Measurements from ENCODE around the gene PSMG4.

The PSMG4 gene

DNA sequence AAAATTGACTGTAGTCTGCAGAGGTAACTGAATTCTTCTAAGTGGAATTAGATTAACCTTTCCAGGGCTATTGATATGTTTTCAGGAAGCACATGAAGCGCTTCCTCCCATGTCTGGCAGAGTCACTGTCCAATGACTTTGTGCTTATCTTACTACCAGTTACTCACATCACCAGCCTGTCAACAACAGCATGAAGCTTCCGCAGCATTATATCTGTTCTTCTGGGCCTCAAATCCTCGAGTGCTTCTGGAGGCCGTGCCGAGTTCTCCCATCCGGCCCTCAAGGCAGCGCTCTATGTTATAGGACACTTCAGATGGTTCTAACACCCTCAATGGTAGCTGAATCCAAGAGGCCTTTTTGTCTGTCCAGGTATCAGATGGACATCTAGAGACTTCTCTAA lies 33.2 kb downstream of the PSMG4 start:
- no peak for DNase-seq

DNA sequence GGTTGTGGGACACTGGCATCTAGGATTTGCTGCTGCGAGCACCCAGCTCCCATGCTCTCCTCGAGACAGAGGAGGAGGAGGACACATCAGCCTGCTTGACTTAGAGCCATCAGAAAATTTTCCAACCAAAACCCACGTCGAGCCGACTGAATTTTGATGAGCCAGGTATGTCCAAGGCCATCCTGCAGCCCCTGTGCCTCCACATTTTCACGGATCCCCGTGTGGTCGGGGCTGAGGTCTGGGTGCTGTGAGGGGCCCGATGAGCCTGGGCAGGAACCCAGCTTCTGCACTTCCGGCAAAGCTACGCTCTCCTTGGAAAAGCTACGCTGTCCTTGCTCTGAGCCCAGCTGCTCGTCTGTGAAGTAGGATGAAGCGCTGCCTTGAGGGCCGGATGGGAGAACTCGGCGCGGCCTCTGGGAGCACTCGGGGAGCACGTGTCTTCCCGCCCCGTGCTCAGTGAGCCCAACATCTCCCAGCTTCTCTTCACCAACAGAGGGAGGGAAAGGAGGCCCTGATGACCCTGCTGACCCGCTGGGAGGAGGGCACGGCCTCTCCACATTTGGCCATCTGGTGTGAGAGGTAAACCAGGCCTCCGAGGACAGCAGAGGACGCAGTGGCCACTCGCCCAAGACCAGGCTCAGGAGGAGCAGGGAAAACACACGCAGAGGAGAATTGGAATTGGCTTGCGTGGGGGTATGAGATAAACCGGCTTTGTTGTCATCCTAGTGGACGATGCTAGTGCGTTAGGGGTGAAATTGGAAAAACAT lies 33.9 kb downstream of the PSMG4 start:
- DNase-seq, result no peak

DNA sequence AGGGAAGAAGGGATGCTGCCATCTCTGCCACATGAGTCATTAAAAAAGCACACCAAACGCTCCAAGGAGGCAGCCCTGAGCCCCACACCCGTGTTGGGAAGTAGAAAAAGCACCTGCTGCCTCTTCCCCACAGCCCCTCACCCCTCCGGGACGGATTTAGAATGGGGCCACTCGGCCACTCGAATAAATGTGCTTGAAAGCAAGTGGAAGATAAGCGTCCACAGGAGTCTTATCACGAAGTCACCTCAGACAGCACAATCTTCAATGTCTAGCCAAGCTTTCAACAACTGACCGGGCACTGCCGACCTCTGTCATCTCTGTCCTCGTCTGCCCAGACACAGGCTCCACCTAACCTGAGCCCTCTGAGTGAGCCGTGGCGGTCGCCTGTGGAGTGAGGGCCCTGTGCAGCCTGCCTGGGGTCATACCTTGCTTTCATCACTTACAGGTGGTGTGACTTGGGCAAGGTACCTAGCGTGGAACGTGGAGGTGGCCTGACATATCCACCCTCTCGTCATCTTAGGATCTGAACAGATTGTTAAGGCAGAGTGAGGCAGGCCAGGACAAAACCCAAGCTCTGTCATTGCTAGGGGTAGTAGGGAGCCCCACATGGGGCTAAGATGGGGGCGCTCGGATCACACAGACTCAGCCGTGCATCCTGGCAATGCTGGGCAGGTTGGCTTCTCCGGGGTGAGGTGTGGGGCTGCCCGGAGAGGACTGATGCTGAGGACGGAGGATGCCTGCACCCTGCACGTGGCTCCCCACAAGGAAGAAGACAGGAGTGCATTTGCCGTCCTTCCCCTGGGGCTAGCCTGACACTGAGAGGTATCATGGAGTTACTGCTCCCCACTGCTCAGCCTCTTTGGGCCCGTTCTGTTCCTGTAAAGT lies 34.8 kb downstream of the PSMG4 start:
- no peak for DNase-seq

DNA sequence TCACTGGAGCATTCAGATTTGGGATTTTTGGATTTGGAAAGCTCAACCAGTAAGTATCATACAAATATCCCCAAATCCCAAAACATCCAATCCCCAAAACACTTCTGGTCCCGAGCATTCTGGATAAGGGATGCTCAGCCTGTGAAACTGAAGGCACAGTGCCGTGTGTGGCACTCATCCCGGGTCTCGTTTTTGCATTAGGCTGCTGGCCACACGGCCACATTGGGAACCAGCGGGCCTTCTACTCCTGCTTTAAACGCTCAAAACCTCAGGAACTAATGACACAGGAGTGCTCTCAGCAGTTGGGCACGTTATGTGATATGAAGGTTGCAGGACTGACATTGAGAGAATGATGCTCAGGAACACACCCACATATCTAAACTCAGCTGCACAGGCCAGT lies 35.6 kb downstream of the PSMG4 start:
- no peak for DNase-seq

DNA sequence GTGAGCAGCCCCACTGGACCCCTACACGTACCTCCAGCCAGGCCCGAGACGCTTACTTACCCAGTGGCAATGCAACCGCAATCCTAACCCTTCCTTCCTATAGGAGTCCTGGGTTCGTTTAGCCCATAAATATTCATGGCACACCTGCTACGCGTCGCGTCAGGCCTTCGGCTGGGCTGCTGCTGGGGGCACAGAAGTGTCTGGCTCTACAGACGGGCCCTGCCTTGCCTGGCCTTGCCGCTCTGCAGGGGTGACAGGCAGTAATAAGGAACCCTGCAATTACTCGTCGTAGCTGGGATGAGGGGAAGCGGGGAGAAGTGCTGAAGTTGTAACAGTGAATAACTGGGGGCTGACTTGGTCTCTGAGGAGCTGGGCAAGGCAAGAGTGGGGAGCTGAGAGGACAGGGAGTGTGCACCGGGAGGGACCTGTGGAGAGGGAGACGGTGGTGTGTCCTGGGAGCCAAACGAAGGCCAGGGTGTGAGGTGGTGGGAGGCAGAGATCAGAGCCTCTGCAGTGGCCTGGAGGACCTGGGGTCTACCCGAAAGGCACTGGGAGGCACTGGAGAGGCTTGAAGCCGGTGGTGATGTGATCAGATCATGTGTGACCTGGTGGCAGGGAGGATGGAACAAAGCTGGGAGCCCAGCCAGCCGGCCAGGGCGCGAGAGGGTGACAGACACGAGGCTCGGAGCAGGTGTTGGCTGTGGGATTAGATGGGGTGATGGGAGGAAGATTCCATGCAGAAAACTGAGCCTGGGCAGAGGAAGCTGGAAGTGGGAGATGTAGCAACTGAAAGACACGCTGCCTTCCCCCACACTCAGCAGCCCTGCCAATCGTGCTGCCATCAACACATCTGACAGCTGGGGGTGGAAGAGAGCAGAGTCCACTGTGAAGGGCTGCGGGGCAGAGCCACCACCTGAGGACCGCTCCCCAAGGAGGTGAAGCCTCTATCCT lies 36.4 kb downstream of the PSMG4 start:
- no peak for DNase-seq

DNA sequence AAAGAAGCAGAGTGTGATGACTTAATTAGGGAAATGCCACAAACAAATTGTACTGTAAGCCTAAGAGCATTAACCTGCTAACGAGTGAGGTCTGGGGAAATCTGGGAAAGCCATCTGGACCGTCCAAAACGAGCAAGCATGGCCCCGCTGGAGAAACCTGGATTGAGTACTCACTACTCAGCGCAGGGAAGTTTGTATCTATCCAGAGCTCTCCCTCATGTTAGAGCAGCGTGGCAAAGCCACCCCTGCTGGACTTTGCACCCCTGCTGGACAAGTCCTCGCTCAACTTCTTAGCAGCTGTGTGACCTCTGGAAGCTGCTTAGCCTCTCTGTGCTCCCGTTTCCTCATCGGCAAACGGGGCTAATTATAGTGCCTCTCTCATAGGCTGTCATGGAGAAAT lies 37.3 kb downstream of the PSMG4 start:
- DNase-seq, result no peak

DNA sequence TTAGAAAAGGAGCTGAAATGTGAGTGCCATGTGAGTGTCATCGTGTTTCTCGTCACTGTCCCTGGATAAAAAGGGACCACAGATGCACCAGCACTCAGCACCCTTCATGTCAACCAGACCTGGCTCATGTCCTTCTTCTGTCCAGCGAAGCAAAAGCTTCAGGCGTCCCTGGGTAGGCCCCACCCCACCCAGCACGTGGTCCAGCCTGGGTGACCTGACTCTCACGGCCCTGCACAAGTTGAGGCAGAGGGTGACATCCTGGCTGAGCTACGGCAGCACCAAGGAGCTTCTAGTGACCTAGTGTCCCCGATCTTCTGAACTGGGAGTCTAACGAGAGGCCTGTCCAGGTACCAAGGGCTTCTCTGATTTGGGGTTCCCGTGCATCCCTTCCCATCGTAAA lies 37.8 kb downstream of the PSMG4 start:
- no peak for DNase-seq

DNA sequence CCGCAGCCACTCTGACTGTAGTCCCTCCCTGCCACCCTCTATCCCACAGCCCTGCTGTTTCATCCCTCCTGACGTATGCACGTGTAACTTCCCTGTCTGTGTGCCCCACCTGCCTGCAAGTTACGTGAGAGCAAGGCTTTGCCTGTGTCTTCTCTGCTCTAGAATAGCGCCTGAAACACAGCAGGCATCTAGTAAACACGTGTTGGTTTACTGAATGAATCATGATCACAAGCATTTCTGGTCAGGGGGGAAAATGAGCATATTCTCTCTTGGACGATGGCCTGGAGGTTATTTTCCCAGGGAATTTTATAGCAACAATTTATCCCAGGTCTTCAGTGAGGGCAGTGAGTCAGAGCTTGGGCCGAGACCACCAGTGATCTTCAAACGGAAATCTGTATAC lies 38.3 kb downstream of the PSMG4 start:
- DNase-seq, result no peak

DNA sequence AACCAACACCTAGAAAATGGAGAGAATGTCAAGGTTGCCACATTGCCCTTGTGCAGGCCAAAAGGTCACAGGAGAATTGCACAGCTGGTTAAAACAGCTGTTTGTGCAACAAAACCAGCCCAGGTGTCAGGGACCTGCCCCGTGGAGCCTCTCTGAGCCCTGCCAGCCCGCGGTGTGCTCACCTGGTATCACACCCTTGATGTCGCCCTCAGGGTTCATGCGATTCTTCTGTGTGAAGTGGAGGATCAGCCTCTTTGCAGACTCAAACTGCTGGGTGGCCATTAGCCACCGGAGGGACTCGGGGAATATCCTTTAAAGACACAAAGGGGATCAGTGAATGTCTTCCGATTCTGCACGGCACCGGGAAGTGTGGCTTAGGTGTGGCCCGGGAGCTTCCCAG lies 39.2 kb downstream of the PSMG4 start:
- DNase-seq, result no peak

DNA sequence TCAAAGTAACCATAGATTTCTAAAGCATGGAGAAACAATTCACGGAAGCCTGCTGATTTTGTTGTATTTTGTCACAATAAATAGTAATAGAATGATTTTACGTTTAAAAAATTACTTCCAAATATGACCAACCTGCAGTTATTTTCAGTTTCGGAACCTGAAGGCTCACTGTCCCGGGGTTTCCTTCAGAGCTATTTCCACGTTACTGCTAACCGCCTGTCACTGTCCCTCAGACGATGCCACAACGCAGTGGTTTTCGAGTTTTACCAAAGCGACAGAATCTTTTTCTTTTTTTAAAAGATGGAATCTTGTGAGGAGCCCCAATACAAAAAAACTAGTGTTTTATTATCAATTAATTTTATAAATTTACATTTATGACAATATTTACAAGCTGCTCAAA lies 40.5 kb downstream of the PSMG4 start:
- DNase-seq, result no peak

DNA sequence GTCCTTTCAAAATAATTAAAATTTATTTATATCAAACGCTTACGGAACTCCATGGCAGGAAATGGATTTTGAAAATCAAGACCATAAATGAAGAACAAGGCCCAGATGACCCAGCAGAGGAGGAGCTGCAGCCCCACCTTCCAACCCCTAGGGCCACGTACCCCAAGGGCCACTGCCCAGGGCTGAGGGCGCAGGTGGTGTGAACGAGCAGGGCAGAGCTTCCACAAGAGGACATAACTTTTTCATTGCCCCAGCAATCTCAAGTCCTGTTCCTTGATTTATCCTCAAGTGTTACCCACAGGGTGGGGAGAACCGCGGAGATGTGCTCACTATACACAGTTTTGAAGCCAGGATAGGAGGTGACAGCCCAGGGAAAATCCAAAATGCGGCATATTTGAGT lies 42.8 kb downstream of the PSMG4 start:
- DNase-seq, result no peak

DNA sequence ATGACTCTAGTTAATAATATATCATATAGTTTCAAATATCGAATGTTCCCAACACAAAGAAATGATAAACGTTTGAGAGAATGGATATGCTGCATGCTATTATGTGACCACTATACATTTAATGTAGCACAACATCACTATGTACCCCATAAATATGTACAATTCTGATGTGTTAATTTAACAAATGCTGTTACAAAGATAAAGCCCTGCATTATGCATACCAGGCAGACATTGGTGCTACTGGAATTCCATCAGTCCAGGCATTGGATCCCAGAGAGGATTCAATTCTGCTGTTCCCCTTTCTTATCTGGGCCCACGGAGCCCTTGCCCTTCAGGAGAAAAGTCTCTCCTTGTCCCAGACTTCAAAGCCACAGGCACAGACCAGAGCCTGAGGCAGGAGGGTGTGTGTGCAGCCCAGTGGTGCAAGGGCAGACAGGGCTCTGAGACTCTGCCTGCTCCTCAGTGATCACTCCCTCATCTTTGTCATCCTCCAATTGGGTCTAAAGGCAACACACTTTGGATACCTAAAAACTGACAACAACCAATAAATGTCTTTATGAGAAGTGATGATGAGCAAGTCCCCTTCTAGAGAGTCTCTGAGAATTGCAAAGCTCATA lies 45.2 kb downstream of the PSMG4 start:
- DNase-seq, result no peak

DNA sequence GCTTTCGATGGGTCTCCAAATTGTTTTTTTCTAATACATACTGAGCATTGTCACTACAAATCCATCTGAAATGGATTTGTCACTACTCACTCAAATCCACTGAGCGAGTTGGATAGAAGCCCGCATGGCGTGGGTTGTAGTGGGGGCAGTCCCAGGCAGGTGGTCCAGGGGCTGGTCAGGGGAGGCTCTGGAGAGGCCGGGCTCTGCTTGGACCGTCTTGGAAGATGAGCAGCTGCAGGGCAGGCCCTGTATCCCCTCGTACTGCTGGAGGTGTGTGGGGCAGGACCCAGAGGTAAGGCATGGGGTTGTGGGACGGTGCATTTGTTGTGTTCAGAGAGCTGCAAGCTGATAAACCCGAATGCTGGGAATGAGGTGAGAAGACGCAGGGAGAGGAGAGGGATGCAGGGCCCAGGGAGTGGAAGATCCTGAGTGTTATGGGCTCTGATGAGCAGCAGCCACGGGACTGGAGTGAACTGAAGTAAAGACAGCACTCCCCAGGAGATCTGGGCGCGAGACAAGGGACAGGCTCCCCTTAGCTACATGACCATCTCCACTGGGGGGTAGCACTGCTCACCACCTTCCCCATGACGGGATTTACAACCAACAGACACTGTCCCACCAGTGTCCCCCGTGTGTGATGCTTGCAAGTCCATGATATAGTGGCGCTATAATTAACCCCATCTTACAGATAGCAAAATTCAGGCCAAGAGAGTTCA lies 45.9 kb downstream of the PSMG4 start:
- no peak for DNase-seq

DNA sequence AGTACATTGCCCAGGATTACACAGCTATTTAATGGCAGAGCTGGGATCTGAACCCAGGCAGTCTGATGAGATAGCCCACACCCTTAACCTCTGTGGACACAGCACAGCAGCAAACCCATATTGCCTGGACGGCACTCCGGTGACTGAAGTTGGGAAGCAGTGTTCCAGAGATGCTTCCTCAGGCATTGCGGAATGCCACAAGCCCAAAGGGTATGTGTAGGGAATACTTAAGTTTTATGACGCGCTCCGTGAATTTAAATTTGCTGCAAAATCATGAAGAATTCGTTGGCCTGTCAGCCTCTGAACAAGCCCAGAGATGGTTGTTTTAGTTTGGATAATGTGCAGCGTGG lies 46.4 kb downstream of the PSMG4 start:
- no peak for DNase-seq

DNA sequence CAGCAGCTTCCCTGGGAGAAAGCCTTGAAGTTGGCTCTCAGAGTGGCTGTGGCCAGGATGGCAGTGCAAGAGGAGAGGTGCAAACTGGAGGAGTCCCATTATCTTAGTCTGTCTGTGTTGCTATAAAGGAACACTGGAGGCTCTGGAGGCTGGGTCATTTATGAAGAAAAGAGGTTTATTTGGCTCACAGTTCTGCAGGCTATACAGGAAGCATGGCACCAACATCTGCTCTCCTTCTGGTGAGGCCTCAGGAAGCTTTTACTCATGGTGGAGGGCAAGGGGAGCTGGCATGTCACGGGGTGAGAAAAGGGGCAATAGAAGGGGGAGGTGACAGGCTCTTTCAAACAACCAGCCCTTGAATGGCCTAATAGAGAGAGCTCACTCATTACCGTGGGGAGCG lies 47.1 kb downstream of the PSMG4 start:
- DNase-seq, result no peak

DNA sequence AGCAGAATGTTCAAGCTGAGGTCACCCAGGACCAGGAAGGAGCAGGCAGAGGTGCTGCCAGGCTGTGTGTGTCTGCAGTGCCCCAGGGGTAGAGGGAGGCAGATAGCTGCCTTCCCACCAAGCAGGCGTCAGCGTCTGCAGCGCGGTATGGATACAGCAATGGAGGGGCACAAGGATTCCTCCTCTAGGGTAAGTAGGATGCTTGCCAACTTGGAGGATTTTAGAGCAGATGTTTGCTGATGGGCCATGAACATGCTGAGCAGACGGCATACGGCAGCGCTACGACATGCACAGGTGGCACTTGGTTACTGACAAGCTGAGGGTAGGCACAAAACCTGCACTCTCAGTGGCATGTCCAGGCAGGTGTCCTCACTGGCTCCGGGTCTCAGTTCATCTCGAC lies 48.1 kb downstream of the PSMG4 start:
- DNase-seq, result no peak

DNA sequence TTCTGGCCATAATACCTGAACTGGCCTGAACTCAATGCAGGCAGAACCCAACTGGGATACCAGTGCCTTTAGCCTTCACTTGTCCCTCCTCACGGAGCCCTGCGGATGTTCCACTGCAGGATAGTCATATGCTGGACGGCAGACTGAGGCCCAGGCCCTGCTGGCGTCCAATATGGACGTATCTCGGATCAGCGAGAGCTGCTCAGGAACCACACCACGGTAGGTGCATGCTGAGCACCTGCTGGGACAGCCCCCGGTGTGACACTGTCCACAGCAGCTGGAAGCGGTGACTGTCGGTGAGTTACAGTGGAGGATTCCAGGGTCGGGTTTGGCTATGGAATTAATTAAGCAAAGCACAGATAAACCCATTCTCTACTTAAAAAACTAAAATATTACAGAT lies 48.7 kb downstream of the PSMG4 start:
- DNase-seq, result no peak

DNA sequence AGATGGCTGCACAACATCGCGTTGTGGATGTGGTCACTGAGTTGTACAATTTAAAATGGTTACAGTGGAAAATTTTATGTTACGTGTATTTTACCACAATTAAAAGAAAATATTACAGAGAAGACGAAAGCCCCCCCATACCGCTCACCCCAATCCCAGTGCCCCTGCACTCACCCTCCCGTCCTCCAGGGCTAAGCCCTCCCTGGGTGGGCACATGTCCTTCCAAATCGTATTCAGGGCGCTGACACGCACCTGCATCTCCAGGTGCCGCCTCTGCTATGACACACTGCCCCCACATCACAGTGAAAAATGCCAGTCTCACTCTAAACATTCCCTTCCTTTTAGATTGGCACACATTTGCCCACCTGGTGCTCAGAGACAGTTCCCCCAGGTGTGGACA lies 49.4 kb downstream of the PSMG4 start:
- no peak for DNase-seq

DNA sequence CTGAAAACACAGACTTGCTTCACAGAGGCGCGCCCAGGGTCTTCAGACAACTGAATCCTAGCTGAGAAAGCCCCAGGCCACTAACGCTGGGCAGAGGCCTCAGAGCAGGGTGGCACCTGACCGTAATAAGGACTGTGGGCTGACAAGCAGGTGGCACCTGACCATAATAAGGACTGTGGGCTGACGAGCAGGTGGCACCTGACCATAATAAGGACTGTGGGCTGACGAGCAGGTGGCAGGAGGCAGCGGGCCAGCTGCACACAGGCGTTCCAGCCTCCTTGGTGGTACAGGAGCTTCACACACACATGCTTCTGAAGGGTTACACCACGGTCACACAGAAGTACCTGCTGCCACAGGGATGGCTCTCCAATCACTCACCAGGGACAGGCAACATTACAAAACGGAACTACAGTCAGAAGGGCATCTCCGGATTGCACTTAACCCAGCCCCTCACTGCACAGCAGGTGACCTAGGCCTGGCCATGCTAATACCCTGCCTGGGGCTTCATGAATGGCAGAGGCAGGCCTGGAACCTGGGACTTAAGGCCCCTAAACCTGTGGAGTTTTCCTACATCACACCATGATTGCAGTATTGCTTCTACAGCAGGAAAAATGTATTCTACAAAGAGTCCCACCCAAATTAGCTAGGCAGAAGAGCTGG lies 50.8 kb downstream of the PSMG4 start:
- DNase-seq, result no peak

DNA sequence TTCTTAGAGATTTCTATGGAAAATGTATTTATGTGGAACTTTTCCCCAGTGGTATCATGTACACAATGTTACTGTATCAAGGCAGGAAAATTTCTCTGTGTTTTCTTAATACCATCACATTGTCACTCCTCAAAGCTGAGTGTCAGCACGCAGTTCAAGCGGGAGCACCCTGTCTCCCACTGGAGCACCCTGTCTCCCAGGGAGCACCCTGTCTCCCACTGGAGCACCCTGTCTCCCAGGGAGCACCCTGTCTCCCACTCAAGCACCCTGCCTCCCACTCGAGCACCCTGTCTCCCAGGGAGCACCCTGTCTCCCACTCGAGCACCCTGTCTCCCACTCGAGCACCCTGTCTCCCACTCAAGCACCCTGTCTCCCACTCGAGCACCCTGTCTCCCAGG lies 51.3 kb downstream of the PSMG4 start:
- no peak for DNase-seq

DNA sequence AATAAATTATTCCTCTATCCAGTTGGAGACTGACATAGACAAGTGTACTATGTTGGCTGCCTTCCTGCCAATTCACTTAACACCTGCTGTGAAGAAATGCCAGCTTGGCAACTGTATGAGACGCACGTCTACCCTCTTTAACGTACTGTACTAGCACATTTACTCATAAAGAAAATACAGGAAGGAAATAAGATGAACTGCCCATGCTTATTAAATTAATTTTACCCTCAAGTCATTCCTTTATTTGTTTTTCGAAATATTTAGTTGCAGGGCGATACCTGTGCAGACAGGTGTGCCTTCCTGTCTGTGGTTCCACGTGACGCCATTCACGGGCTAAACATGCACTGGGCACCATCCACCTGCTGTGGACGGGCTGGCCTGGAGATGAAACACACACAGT lies 52.0 kb downstream of the PSMG4 start:
- DNase-seq, result no peak

DNA sequence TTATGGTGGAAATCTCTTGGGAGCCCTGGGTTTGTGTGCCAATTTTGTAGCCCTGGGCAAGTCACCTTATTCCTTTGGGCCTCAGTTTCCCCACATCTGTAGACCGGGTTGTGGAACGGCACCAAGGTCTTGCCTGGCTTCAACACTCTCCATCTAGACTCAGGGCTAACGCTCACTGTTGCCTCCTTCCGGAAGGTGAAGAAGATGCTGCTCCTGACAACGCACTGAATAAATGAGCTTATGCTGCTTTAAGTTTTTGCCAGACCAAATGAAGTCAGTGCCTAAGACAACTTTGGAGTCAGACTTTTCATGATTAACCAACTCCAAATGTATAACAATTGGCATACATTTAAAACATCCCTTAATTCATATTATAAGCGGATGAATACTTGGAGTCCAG lies 53.1 kb downstream of the PSMG4 start:
- DNase-seq, result no peak
